Activated CD8-positive, alpha-beta memory T cell treated with anti-CD3 and anti-CD28 coated beads, Interleukin-2, amount 10 ng/mL, durations not matched to agents 7 days and 5 days (primary cell): ENCODE data around the gene RASAL1. TPM values are rescaled to one million over a fixed set of nuclear protein-coding genes. Genes with fewer than 3 reads are reported as not detected.
"Not testable (repeated sequence)": the region's sequence is repeated elsewhere in the genome, so short reads cannot be mapped to it uniquely, and the experiment has no call there.

ENCODE experiments used
- ATAC-seq: fragments of 150-1000 bp; cut with Tn5 transposase; one replicate; pipeline ENCODE4 v1.10.0; 2021; ENCODE audit warnings: moderate library complexity
- CTCF ChIA-PET: fragments of 350-600 bp; sonication (Branson Sonifier 250); formaldehyde crosslinking; loops from one replicate; lab custom pipeline; 2021; ENCODE audit warnings: antibody characterized with exemption; lab: Charles Lee
- DNase-seq: peaks from one replicate; pipeline ENCODE4 v3.0.0-alpha.2; 2020
- H3K27ac Mint-ChIP-seq: one replicate; pipeline ENCODE4 v1.8.0; 2021; ENCODE audit warnings: mild to moderate bottlenecking, mixed read lengths
- H3K27me3 Mint-ChIP-seq: one replicate; pipeline ENCODE4 v1.8.0; 2021; ENCODE audit warnings: mixed read lengths
- H3K36me3 Mint-ChIP-seq: one replicate; pipeline ENCODE4 v1.8.0; 2021; ENCODE audit warnings: mild to moderate bottlenecking, mixed read lengths
- H3K4me1 Mint-ChIP-seq: one replicate; pipeline ENCODE4 v1.8.0; 2021; ENCODE audit warnings: mixed read lengths
- H3K4me3 Mint-ChIP-seq: one replicate; pipeline ENCODE4 v1.8.0; 2021; ENCODE audit warnings: mild to moderate bottlenecking, moderate library complexity, mixed read lengths
- H3K9me3 Mint-ChIP-seq: one replicate; pipeline ENCODE4 v1.8.0; 2022; ENCODE audit warnings: low read depth, mixed read lengths
- total RNA-seq, 2 experiments: library from RNA; stranded (reverse); gene quantifications; one replicate each; pipeline ENCODE4 v1.2.3, GENCODE V29; 2021

The RASAL1 gene
- total RNA-seq, 2 experiments from 2014 or later: not detected

DNA sequence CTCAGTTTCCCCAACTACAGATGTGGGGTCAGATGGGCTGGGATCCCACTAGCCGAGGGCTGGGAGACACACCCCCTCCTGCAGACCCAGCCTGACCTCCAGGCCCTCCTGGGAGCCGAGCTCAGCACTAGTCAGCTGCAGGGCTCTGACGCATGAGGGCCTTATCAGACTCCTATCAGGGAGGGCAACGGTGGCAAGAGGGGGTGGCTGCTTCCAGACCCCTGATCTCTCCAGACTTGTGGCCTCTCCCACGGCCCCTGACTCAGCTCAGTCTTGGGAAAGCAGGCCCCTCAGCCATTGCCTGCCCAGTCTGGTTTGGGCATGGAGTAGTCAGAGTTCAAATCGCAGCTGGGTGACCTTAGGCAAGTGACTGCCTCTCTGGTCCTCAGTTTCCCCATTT lies 2.5 kb downstream of the RASAL1 start:
- H3K27ac Mint-ChIP-seq: no peak overlapping the region
- DNase-seq: no peak
- CTCF ChIA-PET: no interaction called here
- no peaks in the 10 kb centered on the region for H3K36me3 Mint-ChIP-seq
- ATAC-seq: no peak
- no peaks in the 10 kb centered on the region for H3K9me3 Mint-ChIP-seq
- H3K4me3 Mint-ChIP-seq: no peak overlapping the region
- peaks cover 17% of the 10 kb centered on the region for H3K27me3 Mint-ChIP-seq
- H3K4me1 Mint-ChIP-seq: peaks cover 12% of the 10 kb centered on the region

DNA sequence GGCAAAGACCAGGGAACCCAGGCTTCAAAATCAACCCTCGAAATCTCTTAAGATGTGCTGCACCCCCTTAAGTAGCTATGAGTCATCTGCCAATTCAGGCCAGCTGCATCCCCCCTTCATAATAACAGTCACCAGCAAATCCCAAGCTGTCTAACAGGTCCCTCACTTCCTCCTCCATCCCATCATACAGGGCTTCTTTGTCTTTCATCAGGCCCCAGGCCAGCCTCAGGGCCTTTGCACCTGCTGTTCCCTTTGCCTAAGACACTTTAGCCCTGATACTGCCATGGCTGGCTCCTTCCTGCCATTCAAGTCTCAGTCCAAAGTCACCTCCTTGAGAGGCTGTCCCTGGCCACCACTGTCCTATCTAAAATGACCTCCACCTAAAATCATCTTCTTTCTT lies 4.0 kb downstream of the RASAL1 start:
- Mint-ChIP-seq H3K4me3 (no peak overlapping the region), H3K9me3 (no peaks in the 10 kb centered on the region), H3K27me3 (peaks cover 14% of the 10 kb centered on the region), H3K36me3 (no peaks in the 10 kb centered on the region), H3K4me1 (peaks cover 9% of the 10 kb centered on the region), H3K27ac (peak overlapping the region; percentile 42)
- CTCF ChIA-PET: interaction anchor here (0.7 to 2.0 kb wide), 4 partner anchors 11 to 56 kb away, joined by 3 to 6 read pairs (median 4); no protein-coding TSS in a partner anchor
- no peak for DNase-seq
- no peak for ATAC-seq

DNA sequence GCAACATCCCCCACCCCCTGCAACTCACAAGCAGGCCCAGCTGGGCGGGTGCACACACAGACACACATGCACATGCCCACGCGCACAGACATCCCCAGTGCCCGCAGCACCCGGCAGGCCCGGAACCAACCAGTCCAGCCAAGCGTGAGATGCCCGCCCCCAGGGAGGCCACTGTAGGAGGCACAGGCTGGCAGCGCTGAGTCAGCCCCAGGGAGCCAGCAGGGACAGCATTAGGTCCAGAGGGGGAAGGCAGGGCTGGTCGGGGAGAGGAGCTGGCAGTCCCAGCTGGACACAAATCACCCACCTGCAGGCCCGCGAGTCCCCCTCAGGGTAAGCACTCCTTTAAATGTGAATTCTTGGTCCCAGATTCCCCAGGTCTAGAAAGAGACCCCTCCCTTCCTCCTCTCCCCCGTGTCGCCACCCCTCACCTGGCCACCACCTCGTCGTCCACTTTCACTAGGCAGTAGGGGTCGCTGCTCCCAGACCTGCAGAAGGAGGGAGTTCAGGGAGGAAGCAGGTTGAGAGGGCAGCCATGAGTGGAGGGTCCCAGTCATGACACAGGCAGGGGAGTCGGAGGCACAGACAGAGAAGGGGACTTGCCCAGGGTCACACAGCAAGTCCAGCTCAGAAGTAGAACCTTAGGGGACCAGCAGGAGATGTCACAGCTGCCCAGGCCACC lies 5.0 kb downstream of the RASAL1 start:
- no peaks in the 10 kb centered on the region for H3K4me1 Mint-ChIP-seq
- ATAC-seq: no peak
- H3K27ac Mint-ChIP-seq: no peak overlapping the region
- no peak overlapping the region for H3K4me3 Mint-ChIP-seq
- no peak for DNase-seq
- H3K27me3 Mint-ChIP-seq: peaks cover 7% of the 10 kb centered on the region
- CTCF ChIA-PET: interaction anchor here (1.0 to 2.0 kb wide), 3 partner anchors 10 to 44 kb away, joined by 3 to 6 read pairs (median 5); no protein-coding TSS in a partner anchor
- H3K9me3 Mint-ChIP-seq: no peaks in the 10 kb centered on the region
- no peaks in the 10 kb centered on the region for H3K36me3 Mint-ChIP-seq

DNA sequence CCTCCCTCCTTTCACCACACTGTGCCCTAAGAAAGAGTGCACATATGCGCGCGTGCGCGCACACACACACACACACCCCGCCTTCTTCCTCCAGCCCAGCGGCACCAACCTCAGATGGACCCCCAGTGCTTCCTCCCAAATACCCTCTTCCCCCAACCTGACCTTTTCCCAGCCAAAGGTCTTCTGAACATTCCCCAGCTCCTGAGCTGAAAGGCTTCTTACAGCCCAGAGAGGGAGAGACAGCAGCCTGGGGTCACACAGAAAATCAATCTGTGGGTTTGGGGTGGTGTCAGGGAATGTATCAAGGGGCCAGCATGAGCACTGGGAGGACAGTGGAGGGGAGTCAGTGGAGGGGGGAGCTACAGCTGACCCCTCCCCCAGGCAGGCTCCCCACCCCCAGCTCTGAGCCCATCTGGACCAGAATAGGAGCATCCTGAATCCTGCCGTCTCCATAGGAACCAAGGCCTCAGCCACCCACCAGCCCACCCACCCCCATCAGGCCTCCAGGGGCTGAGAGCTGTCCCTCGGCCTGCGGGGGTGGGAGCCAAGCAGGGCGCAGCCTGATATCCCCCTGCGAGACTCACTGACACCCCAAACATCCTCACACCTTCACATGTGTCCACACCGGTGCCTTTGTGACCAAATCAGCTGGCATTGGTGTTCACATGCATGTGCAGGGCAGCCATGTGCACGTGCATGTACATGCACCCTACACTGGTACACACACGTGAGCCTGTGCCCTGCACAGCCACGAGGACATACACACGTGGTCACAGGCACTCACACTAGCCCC lies 5.7 kb downstream of the RASAL1 start:
- Mint-ChIP-seq H3K27me3 (peaks cover 6% of the 10 kb centered on the region), H3K9me3 (no peaks in the 10 kb centered on the region), H3K36me3 (no peaks in the 10 kb centered on the region), H3K4me1 (no peaks in the 10 kb centered on the region), H3K27ac (no peak overlapping the region), H3K4me3 (no peak overlapping the region)
- CTCF ChIA-PET: interaction anchor here (1.6 kb wide), 1 partner anchor 9 kb away, joined by 5 read pairs; no protein-coding TSS in a partner anchor
- ATAC-seq: no peak
- no peak for DNase-seq

DNA sequence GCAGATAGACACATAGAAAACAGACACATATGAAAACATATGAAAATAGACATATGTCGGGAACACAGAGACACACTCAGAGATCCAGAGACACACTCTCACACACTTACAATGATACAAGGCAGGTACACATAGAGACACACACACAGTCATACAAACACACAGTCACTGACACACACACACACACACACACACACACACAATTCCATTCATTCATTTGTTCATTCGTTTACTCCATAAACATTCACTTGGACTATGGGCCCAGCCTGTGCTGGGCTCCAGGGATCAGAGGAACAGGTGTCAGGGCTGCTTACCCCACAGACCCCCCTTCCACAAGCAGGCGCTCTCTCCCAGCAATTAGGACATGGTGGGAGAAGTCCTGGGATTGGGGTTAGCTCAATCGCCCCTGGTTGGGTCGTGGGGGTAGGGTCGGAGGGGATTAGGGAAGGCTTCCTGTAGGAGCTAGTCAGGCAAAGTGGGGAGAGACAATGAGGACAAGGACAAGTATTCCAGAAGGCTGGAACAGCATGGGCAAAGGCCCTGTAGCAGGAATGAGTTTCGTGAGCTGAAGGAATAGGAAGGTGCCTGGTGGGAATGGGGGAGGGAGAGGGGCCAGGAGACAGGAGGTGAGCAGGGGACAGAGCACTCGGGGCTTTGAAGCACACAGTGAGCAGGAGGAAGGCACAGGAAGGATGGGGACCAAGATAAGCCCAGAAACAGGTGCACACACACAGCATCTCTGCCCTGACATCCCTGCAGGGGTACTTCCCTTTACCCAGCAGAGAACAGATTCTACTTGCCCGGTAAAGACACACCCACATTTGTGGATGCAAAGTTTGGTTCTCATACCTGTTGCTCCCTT lies 6.5 kb downstream of the RASAL1 start:
- CTCF ChIA-PET: no interaction called here
- peak; percentile 14 for ATAC-seq
- no peak overlapping the region for H3K27ac Mint-ChIP-seq

DNA sequence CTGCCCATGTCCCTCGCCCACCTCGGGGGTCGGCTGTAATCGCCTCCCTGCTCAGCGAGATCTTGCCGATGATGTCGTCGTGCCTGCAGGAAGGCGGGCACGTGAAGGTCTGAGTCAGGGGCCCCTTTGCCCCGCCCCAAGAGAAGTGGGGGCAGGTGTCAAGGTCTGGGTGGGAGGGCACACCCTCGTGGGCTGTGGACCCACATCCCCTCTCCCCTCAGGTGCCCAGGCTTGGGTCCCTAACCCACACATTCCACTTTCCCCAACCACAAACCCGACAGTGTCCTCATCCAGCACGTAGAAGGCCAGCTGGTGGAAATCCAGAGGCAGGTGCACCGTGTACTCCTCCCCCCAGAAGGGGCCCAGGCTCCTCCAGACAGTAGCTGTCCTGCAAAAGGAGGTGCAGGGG lies 7.8 kb downstream of the RASAL1 start:
- no peaks in the 10 kb centered on the region for H3K36me3 Mint-ChIP-seq
- DNase-seq (no peak), ATAC-seq (no peak)
- H3K9me3 Mint-ChIP-seq: no peaks in the 10 kb centered on the region
- CTCF ChIA-PET: no interaction called here
- H3K4me3 Mint-ChIP-seq: no peak overlapping the region
- H3K27me3 Mint-ChIP-seq: peaks cover 5% of the 10 kb centered on the region
- no peak overlapping the region for H3K27ac Mint-ChIP-seq
- no peaks in the 10 kb centered on the region for H3K4me1 Mint-ChIP-seq

More for the DNA sequence above, 6.5 kb downstream of the RASAL1 start:
- DNase-seq: no peak
- no peaks in the 10 kb centered on the region for H3K4me1 Mint-ChIP-seq
- H3K9me3 Mint-ChIP-seq: no peaks in the 10 kb centered on the region
- no peaks in the 10 kb centered on the region for H3K36me3 Mint-ChIP-seq
- H3K27me3 Mint-ChIP-seq: peaks cover 3% of the 10 kb centered on the region
- H3K4me3 Mint-ChIP-seq: no peak overlapping the region

DNA sequence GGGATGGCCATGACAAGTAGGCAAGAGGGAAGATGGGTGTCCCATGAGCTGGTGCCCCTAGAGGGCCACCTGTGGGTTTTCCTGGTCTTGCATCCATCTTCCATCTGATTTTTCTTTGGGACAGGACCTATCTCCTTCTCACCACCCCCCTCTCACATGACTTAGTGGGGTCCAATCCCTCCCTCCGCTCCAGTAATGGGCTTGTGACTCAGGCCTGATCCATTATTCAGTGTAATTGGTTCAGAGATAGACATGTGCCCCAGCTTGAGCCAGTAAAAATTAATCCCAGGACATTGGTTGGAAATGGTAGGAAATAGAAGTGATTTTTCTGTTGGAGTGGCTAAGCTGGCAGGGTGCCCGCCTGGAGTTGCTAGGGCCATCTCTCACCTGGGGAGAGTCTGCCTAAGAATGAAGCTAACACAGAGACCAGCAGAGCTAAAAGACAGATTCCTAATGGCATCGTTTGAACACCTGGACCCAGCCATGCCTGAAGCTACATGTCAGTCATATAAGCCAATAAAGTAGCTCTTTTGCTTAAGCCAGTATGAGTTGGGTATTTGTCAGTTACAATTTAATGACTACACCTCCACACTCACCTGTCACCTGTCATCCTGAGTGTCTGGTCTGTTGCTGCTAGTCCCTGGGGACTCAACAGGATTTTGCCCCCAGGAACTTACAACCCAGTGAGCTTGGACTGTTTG lies 14.7 kb downstream of the RASAL1 start:
- Mint-ChIP-seq H3K36me3 (no peaks in the 10 kb centered on the region), H3K27me3 (peaks cover 14% of the 10 kb centered on the region), H3K4me1 (no peaks in the 10 kb centered on the region), H3K9me3 (no peaks in the 10 kb centered on the region), H3K4me3 (no peak overlapping the region), H3K27ac (no peak overlapping the region)
- CTCF ChIA-PET: interaction anchor here (0.8 to 1.5 kb wide), 3 partner anchors 10 to 71 kb away, joined by 3 to 5 read pairs (median 3); no protein-coding TSS in a partner anchor
- no peak for ATAC-seq
- DNase-seq: no peak

DNA sequence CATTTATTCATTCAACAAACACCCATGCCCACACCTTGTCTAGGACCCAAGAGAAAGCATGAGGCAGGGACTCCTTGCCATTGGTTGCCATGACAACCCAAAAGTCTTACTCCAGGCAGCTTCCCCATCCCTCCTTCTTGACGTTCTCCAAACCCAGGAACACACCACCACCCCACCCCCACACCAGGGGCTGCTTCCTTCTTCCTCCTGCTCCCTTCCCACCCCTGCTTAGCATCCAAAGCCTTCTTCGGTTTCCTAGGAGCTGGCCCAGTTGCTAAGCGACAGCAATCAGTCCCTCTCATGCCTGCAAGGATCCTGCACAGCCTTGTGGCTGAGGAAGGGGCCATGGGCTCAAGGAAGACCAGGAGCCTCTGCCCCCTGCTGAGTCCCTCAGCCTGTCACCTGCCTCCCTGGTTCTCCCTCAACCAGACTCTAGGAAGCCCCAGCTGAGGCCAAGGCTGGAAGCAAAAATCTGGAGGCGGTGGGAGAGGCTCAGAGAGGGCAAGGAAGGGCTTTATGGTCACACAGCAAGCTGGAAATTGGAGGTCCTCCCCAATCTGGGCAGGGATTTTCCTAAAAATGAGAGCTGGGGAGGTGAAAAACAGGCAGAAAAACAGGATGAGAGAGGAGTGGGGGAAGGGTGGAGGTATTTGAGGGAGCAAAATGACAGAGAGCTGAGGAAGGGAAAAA lies 15.4 kb downstream of the RASAL1 start:
- no peak for DNase-seq
- H3K27me3 Mint-ChIP-seq: peaks cover 14% of the 10 kb centered on the region
- CTCF ChIA-PET: interaction anchor here (0.8 to 1.5 kb wide), 2 partner anchors 11 to 71 kb away, joined by 3 to 5 read pairs; no protein-coding TSS in a partner anchor
- H3K36me3 Mint-ChIP-seq: no peaks in the 10 kb centered on the region
- no peaks in the 10 kb centered on the region for H3K4me1 Mint-ChIP-seq
- no peak overlapping the region for H3K27ac Mint-ChIP-seq
- H3K4me3 Mint-ChIP-seq: no peak overlapping the region
- no peaks in the 10 kb centered on the region for H3K9me3 Mint-ChIP-seq
- ATAC-seq: no peak

DNA sequence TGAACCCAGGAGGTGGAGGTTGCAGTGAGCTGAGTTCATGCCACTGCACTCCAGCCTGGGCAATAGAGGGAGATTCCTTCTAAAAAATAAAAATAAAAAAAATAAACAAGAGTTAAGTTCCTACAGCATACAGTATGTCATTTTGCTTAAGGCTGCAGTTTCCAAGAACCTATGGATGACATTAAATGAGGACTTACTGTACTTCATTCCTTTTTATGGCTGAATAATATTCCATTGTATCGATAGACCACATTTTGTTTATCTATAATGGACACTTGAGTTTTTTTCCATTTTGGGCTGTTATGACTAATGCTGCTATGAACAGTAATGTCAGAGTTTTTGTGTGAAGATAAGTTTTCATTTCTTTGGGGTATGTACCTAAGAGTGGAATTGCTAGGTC lies 17.4 kb downstream of the RASAL1 start:
- DNase-seq: no peak
- Mint-ChIP-seq H3K4me3 (no peak overlapping the region), H3K36me3 (no peaks in the 10 kb centered on the region), H3K4me1 (no peaks in the 10 kb centered on the region), H3K27me3 (peaks cover 14% of the 10 kb centered on the region), H3K27ac (no peak overlapping the region), H3K9me3 (no peaks in the 10 kb centered on the region)
- no peak for ATAC-seq
- CTCF ChIA-PET: no interaction called here

DNA sequence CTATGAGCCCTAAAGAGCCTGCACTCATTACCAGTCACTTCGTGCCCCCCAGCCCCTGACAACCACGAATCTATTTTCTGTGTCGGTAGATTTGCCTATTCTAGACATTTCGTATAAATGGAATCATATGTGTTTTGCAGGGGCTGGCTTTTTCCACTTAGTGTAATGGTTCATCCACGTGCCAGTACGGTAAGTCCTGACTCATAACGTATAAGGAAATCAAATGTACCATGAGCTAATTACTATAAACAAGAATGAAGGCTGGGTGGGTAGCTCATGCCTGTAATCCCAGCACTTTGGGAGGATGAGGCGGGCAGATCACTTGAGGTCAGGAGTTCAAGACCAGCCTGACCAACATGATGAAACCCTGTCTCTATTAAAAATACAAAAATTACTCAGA lies 17.9 kb downstream of the RASAL1 start:
- H3K9me3 Mint-ChIP-seq, H3K4me3 Mint-ChIP-seq, DNase-seq, H3K36me3 Mint-ChIP-seq, H3K4me1 Mint-ChIP-seq, ATAC-seq, CTCF ChIA-PET, H3K27ac Mint-ChIP-seq: not testable (repeated sequence)
- H3K27me3 Mint-ChIP-seq: peaks cover 12% of the 10 kb centered on the region

DNA sequence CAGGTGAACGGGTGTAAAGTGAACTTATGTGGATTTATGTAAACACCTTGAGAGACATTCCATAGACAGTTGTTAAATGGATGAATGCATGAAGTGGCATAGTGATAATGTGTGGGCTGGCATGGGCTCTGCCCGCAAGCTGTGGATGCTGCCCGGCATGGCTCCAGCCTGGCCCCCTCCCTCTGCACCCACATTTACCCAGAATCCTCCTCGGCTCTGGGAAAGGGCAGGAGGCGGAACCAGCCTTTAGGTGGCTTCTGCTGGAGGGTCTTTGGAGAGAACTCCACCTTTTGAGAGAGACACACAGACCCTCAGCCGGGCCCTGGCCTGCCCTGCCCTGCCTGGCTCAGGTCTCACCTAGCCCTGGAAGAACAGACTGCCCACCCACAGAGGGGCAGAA lies 18.7 kb downstream of the RASAL1 start:
- ATAC-seq: no peak
- DNase-seq: no peak
- H3K36me3 Mint-ChIP-seq: no peaks in the 10 kb centered on the region
- H3K27me3 Mint-ChIP-seq: peaks cover 7% of the 10 kb centered on the region
- no peak overlapping the region for H3K4me3 Mint-ChIP-seq
- H3K27ac Mint-ChIP-seq: no peak overlapping the region
- H3K9me3 Mint-ChIP-seq: no peaks in the 10 kb centered on the region
- H3K4me1 Mint-ChIP-seq: no peaks in the 10 kb centered on the region
- CTCF ChIA-PET: no interaction called here

DNA sequence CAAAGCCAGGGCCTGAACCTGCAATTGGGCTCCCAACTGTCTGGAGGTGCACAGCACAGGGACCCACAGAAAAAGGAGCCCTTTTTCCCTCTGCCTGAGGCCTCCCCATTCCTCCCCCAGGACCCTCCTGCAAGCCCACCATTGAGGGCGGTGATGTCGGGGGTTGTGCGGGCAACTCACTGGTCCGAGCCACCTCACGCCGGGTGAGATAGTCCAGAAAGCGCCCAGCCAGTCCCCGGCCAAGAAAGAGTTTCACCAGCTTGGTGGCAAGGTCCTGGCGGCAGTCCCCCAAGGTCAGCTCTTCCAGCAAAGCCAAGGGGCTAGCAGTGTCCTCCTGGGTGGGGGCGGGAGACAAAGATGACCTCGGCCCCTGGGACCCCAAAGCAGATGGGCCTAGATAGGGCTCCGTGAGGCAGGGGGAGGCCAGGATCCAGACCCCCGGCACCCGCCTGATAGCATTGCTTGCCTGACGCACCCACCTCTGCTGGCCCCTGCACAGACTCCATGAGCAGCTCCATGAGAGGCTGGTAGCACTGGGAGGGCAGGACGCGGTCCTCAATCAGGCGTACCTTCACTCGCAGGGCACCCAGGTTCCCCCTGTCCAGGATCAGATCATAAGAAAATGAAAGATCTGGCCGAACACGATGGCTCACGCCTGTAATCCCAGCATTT lies 20.0 kb downstream of the RASAL1 start:
- no peak for DNase-seq
- H3K9me3 Mint-ChIP-seq: no peaks in the 10 kb centered on the region
- no peak overlapping the region for H3K4me3 Mint-ChIP-seq
- H3K27me3 Mint-ChIP-seq: peaks cover 2% of the 10 kb centered on the region
- no peaks in the 10 kb centered on the region for H3K4me1 Mint-ChIP-seq
- no peaks in the 10 kb centered on the region for H3K36me3 Mint-ChIP-seq
- H3K27ac Mint-ChIP-seq: no peak overlapping the region
- CTCF ChIA-PET: interaction anchor here (1.4 to 1.5 kb wide), 2 partner anchors 38 to 59 kb away, joined by 3 to 5 read pairs; no protein-coding TSS in a partner anchor
- no peak for ATAC-seq
